ENCODE measurements around the gene TEX29.

DNA sequence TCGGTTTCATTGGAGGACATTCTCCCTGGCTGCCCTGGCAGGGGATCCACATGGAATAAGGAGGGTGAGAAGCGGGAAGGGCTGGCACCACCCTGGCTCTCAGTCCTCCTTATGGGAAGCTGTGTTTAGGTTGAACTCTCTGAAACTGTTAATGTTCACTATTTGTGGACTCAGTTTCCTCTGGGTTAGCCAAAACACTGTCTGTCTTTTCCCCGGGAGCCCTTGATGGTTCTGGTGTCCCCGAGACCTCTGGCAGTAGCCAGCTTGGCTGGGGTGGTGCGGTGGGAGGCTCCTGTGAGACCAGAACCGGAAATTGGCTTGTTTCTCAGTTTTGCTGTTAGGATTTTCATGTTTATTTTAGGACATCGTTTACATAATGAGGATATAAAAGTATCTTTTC is 48.3 kb upstream of the TEX29 start:
- no peak for TF ChIP-seq CREB1 (CRISPR knock-in tag; IDR thresholded peaks at IDR 0.05)
- TF ChIP-seq KAT7 (CRISPR knock-in tag; IDR thresholded peaks at IDR 0.05; ENCODE audit: borderline replicate concordance) = no peak
- TF ChIP-seq, protein P1, sequence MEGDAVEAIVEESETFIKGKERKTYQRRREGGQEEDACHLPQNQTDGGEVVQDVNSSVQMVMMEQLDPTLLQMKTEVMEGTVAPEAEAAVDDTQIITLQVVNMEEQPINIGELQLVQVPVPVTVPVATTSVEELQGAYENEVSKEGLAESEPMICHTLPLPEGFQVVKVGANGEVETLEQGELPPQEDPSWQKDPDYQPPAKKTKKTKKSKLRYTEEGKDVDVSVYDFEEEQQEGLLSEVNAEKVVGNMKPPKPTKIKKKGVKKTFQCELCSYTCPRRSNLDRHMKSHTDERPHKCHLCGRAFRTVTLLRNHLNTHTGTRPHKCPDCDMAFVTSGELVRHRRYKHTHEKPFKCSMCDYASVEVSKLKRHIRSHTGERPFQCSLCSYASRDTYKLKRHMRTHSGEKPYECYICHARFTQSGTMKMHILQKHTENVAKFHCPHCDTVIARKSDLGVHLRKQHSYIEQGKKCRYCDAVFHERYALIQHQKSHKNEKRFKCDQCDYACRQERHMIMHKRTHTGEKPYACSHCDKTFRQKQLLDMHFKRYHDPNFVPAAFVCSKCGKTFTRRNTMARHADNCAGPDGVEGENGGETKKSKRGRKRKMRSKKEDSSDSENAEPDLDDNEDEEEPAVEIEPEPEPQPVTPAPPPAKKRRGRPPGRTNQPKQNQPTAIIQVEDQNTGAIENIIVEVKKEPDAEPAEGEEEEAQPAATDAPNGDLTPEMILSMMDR (IDR thresholded peaks at IDR 0.05) = no peak
- no peak for TF ChIP-seq ZNF423 (CRISPR knock-in tag; IDR thresholded peaks at IDR 0.05)
- TF ChIP-seq, protein P2, sequence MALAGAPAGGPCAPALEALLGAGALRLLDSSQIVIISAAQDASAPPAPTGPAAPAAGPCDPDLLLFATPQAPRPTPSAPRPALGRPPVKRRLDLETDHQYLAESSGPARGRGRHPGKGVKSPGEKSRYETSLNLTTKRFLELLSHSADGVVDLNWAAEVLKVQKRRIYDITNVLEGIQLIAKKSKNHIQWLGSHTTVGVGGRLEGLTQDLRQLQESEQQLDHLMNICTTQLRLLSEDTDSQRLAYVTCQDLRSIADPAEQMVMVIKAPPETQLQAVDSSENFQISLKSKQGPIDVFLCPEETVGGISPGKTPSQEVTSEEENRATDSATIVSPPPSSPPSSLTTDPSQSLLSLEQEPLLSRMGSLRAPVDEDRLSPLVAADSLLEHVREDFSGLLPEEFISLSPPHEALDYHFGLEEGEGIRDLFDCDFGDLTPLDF (CRISPR knock-in tag; IDR thresholded peaks at IDR 0.05) = no peak
- TF ChIP-seq, protein P3, sequence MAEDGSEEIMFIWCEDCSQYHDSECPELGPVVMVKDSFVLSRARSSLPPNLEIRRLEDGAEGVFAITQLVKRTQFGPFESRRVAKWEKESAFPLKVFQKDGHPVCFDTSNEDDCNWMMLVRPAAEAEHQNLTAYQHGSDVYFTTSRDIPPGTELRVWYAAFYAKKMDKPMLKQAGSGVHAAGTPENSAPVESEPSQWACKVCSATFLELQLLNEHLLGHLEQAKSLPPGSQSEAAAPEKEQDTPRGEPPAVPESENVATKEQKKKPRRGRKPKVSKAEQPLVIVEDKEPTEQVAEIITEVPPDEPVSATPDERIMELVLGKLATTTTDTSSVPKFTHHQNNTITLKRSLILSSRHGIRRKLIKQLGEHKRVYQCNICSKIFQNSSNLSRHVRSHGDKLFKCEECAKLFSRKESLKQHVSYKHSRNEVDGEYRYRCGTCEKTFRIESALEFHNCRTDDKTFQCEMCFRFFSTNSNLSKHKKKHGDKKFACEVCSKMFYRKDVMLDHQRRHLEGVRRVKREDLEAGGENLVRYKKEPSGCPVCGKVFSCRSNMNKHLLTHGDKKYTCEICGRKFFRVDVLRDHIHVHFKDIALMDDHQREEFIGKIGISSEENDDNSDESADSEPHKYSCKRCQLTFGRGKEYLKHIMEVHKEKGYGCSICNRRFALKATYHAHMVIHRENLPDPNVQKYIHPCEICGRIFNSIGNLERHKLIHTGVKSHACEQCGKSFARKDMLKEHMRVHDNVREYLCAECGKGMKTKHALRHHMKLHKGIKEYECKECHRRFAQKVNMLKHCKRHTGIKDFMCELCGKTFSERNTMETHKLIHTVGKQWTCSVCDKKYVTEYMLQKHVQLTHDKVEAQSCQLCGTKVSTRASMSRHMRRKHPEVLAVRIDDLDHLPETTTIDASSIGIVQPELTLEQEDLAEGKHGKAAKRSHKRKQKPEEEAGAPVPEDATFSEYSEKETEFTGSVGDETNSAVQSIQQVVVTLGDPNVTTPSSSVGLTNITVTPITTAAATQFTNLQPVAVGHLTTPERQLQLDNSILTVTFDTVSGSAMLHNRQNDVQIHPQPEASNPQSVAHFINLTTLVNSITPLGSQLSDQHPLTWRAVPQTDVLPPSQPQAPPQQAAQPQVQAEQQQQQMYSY (CRISPR knock-in tag; IDR thresholded peaks at IDR 0.05) = no peak
- TF ChIP-seq JUN (CRISPR knock-in tag; IDR thresholded peaks at IDR 0.05) = no peak
- TF ChIP-seq GABPB1 (CRISPR knock-in tag; IDR thresholded peaks at IDR 0.05) = no peak
- TF ChIP-seq MXD4 (CRISPR knock-in tag; IDR thresholded peaks at IDR 0.05; ENCODE audit: borderline replicate concordance) = no peak
- TF ChIP-seq SOX15 (CRISPR knock-in tag; IDR thresholded peaks at IDR 0.05) = no peak
- TF ChIP-seq NFYB (CRISPR knock-in tag; conservative IDR thresholded peaks at IDR 0.05; ENCODE audit: low read depth) = no peak
- TF ChIP-seq, protein P4, sequence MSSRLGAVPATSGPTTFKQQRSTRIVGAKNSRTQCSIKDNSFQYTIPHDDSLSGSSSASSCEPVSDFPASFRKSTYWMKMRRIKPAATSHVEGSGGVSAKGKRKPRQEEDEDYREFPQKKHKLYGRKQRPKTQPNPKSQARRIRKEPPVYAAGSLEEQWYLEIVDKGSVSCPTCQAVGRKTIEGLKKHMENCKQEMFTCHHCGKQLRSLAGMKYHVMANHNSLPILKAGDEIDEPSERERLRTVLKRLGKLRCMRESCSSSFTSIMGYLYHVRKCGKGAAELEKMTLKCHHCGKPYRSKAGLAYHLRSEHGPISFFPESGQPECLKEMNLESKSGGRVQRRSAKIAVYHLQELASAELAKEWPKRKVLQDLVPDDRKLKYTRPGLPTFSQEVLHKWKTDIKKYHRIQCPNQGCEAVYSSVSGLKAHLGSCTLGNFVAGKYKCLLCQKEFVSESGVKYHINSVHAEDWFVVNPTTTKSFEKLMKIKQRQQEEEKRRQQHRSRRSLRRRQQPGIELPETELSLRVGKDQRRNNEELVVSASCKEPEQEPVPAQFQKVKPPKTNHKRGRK (CRISPR knock-in tag; IDR thresholded peaks at IDR 0.05; ENCODE audit: borderline replicate concordance) = no peak
